Measurements from ENCODE around the gene TARS3. TPM values are rescaled to one million over a fixed set of nuclear protein-coding genes. Genes with fewer than 3 reads are reported as not detected.

Gene TARS3
- total RNA-seq, 1 donor from 2014 or later: 17.1 TPM

- TF ChIP-seq, protein P1, sequence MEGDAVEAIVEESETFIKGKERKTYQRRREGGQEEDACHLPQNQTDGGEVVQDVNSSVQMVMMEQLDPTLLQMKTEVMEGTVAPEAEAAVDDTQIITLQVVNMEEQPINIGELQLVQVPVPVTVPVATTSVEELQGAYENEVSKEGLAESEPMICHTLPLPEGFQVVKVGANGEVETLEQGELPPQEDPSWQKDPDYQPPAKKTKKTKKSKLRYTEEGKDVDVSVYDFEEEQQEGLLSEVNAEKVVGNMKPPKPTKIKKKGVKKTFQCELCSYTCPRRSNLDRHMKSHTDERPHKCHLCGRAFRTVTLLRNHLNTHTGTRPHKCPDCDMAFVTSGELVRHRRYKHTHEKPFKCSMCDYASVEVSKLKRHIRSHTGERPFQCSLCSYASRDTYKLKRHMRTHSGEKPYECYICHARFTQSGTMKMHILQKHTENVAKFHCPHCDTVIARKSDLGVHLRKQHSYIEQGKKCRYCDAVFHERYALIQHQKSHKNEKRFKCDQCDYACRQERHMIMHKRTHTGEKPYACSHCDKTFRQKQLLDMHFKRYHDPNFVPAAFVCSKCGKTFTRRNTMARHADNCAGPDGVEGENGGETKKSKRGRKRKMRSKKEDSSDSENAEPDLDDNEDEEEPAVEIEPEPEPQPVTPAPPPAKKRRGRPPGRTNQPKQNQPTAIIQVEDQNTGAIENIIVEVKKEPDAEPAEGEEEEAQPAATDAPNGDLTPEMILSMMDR (conservative IDR thresholded peaks at IDR 0.05): no peak
- H3K9me3 Mint-ChIP-seq: no peaks in the 10 kb centered on the region
- peaks cover 35% of the 10 kb centered on the region for H3K36me3 Mint-ChIP-seq
- H3K4me3 Mint-ChIP-seq: no peak overlapping the region
- DNase-seq (ENCODE audit: extremely low spot score, unreplicated experiment): no peak
- no peak overlapping the region for H3K27ac Mint-ChIP-seq
- H3K4me1 Mint-ChIP-seq (ENCODE audit: unreplicated experiment): peaks cover 14% of the 10 kb centered on the region
- no peaks in the 10 kb centered on the region for H3K27me3 Mint-ChIP-seq
Measured at GRCh38 chr15:101718896-101719295, 5.4 kb downstream of the TARS3 start.

DNA sequence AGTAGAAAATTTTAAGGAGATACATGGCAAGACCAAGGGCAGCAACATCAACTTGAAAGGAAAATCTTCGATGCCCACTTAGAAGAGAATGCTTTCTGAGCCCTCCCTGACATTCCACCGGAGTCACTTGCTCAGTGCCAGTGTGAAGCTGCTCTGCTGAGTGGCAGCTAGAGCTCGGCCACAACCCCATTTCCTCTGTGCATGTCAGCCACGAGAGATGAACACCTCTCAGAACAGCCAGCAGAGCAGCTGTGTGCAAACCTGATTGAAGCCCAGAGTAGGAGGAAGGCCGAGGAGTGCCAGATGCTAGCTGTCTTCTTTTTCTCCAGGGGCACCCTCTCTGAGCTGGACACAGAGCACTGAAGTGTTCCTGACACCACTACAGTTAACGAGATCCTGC, 12.2 kb downstream of the TARS3 start:
- no peak for DNase-seq (ENCODE audit: extremely low spot score, unreplicated experiment)
- no peak overlapping the region for H3K27ac Mint-ChIP-seq
- TF ChIP-seq, protein P1 (conservative IDR thresholded peaks at IDR 0.05): no peak
- no peak overlapping the region for H3K4me3 Mint-ChIP-seq
- H3K9me3 Mint-ChIP-seq: no peaks in the 10 kb centered on the region
- no peaks in the 10 kb centered on the region for H3K27me3 Mint-ChIP-seq
- no peaks in the 10 kb centered on the region for H3K4me1 Mint-ChIP-seq (ENCODE audit: unreplicated experiment)
- H3K36me3 Mint-ChIP-seq: peaks cover 32% of the 10 kb centered on the region

- no peaks in the 10 kb centered on the region for H3K9me3 Mint-ChIP-seq
- H3K27ac Mint-ChIP-seq: no peak overlapping the region
- DNase-seq (ENCODE audit: extremely low spot score, unreplicated experiment): no peak
- H3K4me3 Mint-ChIP-seq: no peak overlapping the region
- H3K36me3 Mint-ChIP-seq: peaks cover 32% of the 10 kb centered on the region
- no peaks in the 10 kb centered on the region for H3K4me1 Mint-ChIP-seq (ENCODE audit: unreplicated experiment)
- no peaks in the 10 kb centered on the region for H3K27me3 Mint-ChIP-seq
- TF ChIP-seq, protein P1 (conservative IDR thresholded peaks at IDR 0.05): no peak
Measured at GRCh38 chr15:101710806-101711205, 13.5 kb downstream of the TARS3 start.

GRCh38 chr15:101709466-101709865, 14.8 kb downstream of the TARS3 start:
- TF ChIP-seq, protein P1 (conservative IDR thresholded peaks at IDR 0.05): no peak
- Mint-ChIP-seq H3K27me3 (no peaks in the 10 kb centered on the region), H3K4me3 (no peak overlapping the region), H3K36me3 (peaks cover 32% of the 10 kb centered on the region), H3K4me1 (ENCODE audit: unreplicated experiment) (no peaks in the 10 kb centered on the region), H3K27ac (no peak overlapping the region), H3K9me3 (no peaks in the 10 kb centered on the region)
- DNase-seq (ENCODE audit: extremely low spot score, unreplicated experiment): no peak

DNA sequence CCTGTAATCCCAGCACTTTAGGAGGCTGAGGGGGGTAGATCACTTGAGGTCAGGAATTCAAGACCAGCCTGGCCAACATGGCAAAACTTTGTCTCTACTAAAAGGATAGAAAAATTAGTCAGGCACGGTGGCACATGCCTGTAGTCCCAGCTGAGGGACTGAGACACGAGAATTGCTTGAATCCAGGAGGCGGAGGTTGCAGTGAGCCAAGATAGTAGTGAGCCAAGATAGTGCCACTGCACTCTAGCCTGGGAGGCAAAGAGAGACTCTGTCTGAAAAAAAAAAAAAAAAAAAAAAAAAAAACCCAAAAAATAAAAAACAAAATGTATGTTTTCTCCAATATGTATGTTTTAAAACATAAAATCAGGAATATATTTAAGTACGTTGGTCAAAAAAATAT, 16.3 kb downstream of the TARS3 start:
- Mint-ChIP-seq H3K27ac (no peak overlapping the region), H3K9me3 (no peaks in the 10 kb centered on the region), H3K36me3 (peaks cover 27% of the 10 kb centered on the region), H3K4me1 (ENCODE audit: unreplicated experiment) (no peaks in the 10 kb centered on the region), H3K27me3 (no peaks in the 10 kb centered on the region), H3K4me3 (no peak overlapping the region)
- TF ChIP-seq, protein P1 (conservative IDR thresholded peaks at IDR 0.05): no peak
- no peak for DNase-seq (ENCODE audit: extremely low spot score, unreplicated experiment)

- H3K4me1 Mint-ChIP-seq (ENCODE audit: unreplicated experiment): no peaks in the 10 kb centered on the region
- H3K27ac Mint-ChIP-seq: no peak overlapping the region
- H3K36me3 Mint-ChIP-seq: peaks cover 31% of the 10 kb centered on the region
- TF ChIP-seq, protein P1 (conservative IDR thresholded peaks at IDR 0.05): no peak
- H3K27me3 Mint-ChIP-seq: no peaks in the 10 kb centered on the region
- no peak for DNase-seq (ENCODE audit: extremely low spot score, unreplicated experiment)
- H3K9me3 Mint-ChIP-seq: no peaks in the 10 kb centered on the region
- no peak overlapping the region for H3K4me3 Mint-ChIP-seq
Measured at GRCh38 chr15:101702077-101702476, 22.2 kb downstream of the TARS3 start.

Data from type B pancreatic cell (in vitro differentiated cells).